AG04450 (cell line): ENCODE data around the gene ITIH3. TPM values are rescaled to one million over a fixed set of nuclear protein-coding genes. Genes with fewer than 3 reads are reported as not detected.

Source experiments
- CTCF ChIA-PET: fragments of 300-600, 350-600 bp; formaldehyde crosslinking; extraction: SDS; loops from one replicate; lab custom pipeline; 2022; ENCODE audit warnings: antibody characterized with exemption, inconsistent platforms; lab: Charles Lee
- POLR2A ChIA-PET: fragments of 350-600 bp; formaldehyde crosslinking; extraction: SDS; loops from one replicate; lab custom pipeline; 2021; ENCODE audit warnings: antibody characterized with exemption, inconsistent platforms; lab: Yijun Ruan, JAX
- DNase-seq: peaks from one replicate; pipeline ENCODE4 v3.0.0-alpha.2; 2011; ENCODE audit warnings: low read depth, low spot score
- H3K27ac ChIP-seq: one replicate; pipeline ENCODE4 v1.5.1; 2012; ENCODE audit warnings: low read depth, low read length, control low read depth
- H3K27me3 ChIP-seq: one replicate; pipeline ENCODE4 v1.6.0; 2012; ENCODE audit warnings: low read length; ENCODE audit not compliant: control insufficient read depth, insufficient read depth
- H3K4me3 ChIP-seq: 2 replicates; pipeline ENCODE4 v1.5.1; 2011; ENCODE audit warnings: mild to moderate bottlenecking, low read depth, low read length, control low read depth
- H3K9me3 ChIP-seq: 2 replicates; pipeline ENCODE4 v1.5.1; 2012; ENCODE audit warnings: low read length; ENCODE audit not compliant: control insufficient read depth, insufficient read depth
- polyA plus RNA-seq: library from polyadenylated mRNA; depleted of rRNA; stranded (reverse); fragments of >200 nt; gene quantifications from 2 replicates; pipeline ENCODE4 v1.2.3, GENCODE V29; 2011
- TF ChIP-seq, protein P1 (sequence below): IDR thresholded peaks from 2 replicates; pipeline ENCODE4 v1.5.1; 2011; ENCODE audit warnings: low read depth, low read length, control low read depth, inconsistent platforms

ITIH3 gene
- polyA plus RNA-seq, 1 experiment = 0.72 TPM

DNA sequence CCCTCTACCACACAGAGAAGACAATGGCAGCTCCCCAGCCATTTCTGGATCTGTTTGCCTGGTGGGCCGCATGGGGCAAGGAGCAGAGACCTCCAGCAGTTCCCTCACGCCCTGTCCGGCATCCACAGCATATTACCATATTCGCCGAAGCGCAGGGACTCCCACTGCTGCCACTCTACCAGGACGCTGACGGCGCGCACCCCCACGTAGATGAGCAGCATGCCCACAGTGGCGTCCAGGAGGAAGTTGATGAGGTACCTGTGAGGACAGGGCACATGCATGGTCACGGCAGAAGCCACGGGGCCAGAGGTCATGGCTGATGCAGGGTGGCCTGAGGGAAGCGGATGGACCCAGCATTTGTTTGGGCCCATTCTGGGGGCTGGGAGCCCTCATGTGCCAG lies 55.1 kb downstream of the ITIH3 start:
- TF ChIP-seq, protein P1, sequence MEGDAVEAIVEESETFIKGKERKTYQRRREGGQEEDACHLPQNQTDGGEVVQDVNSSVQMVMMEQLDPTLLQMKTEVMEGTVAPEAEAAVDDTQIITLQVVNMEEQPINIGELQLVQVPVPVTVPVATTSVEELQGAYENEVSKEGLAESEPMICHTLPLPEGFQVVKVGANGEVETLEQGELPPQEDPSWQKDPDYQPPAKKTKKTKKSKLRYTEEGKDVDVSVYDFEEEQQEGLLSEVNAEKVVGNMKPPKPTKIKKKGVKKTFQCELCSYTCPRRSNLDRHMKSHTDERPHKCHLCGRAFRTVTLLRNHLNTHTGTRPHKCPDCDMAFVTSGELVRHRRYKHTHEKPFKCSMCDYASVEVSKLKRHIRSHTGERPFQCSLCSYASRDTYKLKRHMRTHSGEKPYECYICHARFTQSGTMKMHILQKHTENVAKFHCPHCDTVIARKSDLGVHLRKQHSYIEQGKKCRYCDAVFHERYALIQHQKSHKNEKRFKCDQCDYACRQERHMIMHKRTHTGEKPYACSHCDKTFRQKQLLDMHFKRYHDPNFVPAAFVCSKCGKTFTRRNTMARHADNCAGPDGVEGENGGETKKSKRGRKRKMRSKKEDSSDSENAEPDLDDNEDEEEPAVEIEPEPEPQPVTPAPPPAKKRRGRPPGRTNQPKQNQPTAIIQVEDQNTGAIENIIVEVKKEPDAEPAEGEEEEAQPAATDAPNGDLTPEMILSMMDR = no peak
- Histone ChIP-seq H3K27me3 (no peaks in the 10 kb centered on the region), H3K4me3 (no peak overlapping the region), H3K27ac (no peak overlapping the region), H3K9me3 (no peaks in the 10 kb centered on the region)
- ChIA-PET POLR2A (no interaction called here), CTCF (interaction anchor here (1.3 to 1.8 kb wide), 3 partner anchors 23 to 107 kb away, joined by 4 to 9 read pairs (median 4); no protein-coding TSS in a partner anchor)
- no peak for DNase-seq

DNA sequence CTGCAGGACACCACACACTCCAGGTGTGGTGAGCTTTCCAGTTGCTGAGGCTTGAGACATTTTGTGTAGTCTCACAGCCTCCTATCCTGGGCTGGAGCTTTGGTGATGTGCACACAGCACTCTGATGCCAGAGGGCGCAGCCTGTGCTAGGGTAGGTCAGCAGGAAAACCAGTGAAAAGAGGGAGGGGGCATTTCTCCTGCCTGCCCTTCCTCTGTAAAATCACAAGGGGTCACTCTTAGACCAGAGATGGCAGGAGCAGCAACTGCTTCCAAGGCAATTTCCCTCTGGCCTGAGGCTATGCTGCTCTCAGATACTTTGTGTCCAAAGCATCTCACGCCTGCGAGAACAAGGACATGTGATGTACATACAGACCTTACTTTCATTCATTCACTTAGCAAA lies 56.8 kb downstream of the ITIH3 start:
- CTCF ChIA-PET = interaction anchor here (0.7 to 1.8 kb wide), 8 partner anchors 16 to 259 kb away, joined by 3 to 9 read pairs (median 4); partner anchors contain the start of gene MUSTN1

GRCh38 chr3:52852419-52852818 lies 57.8 kb downstream of the ITIH3 start:
- ChIA-PET CTCF (interaction anchor here (0.7 to 3.3 kb wide), 4 partner anchors 82 to 219 kb away, joined by 3 to 21 read pairs (median 4); no protein-coding TSS in a partner anchor), POLR2A (interaction anchor here (0.5 kb wide), 1 partner anchor 12 kb away, joined by 3 read pairs; no protein-coding TSS in a partner anchor)
- Histone ChIP-seq H3K4me3 (no peak overlapping the region), H3K9me3 (no peaks in the 10 kb centered on the region), H3K27me3 (no peaks in the 10 kb centered on the region), H3K27ac (no peak overlapping the region)
- DNase-seq = no peak
- TF ChIP-seq, protein P1 = no peak

More for the DNA sequence above, 56.8 kb downstream of the ITIH3 start:
- DNase-seq = peak; percentile 37
- TF ChIP-seq, protein P1 = peak; percentile 80
- Histone ChIP-seq H3K4me3 (no peak overlapping the region), H3K27ac (no peak overlapping the region), H3K9me3 (no peaks in the 10 kb centered on the region), H3K27me3 (no peaks in the 10 kb centered on the region)
- POLR2A ChIA-PET = no interaction called here

GRCh38 chr3:52854013-52854412 lies 59.4 kb downstream of the ITIH3 start:
- Histone ChIP-seq H3K9me3 (no peaks in the 10 kb centered on the region), H3K4me3 (no peak overlapping the region), H3K27ac (peak overlapping the region; percentile 12), H3K27me3 (no peaks in the 10 kb centered on the region)
- DNase-seq = no peak
- POLR2A ChIA-PET = no interaction called here
- CTCF ChIA-PET = interaction anchor here (3.3 kb wide), 1 partner anchor 81 kb away, joined by 21 read pairs; no protein-coding TSS in a partner anchor
- TF ChIP-seq, protein P1 = no peak

DNA sequence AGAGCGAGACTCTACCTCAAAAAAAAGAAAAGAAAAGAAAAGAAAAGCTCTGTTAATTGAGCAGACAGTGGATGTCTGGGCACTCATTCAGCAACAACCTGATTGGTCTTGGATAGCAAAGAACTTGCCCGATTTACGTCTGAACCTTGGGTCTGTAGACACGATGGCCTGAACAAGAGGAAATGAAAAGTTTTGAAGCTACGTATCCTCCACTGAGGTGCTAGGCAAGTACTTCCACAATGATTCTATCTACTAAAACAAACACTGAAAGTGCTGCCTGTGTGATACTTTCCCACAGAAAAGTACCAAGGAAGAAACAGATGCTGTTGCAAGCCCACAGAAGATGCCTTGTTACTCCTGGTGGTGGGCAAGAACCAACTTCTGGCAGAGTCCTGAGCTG lies 62.1 kb downstream of the ITIH3 start:
- ChIA-PET POLR2A (no interaction called here), CTCF (no interaction called here)
- DNase-seq = no peak
- H3K9me3 ChIP-seq = no peaks in the 10 kb centered on the region
- no peaks in the 10 kb centered on the region for H3K27me3 ChIP-seq
- H3K27ac ChIP-seq = no peak overlapping the region
- TF ChIP-seq, protein P1 = no peak
- no peak overlapping the region for H3K4me3 ChIP-seq
